A204.1 (cell line): ENCODE data around the gene ADCY6.

Source experiments
- FAIRE-seq: peaks from 2 replicates; lab custom pipeline; 2012; peaks lifted over from hg19 to GRCh38; lab: Jason Lieb, UNC

The ADCY6 gene

GRCh38 chr12:48782457-48783395 is 6.2 kb downstream of the ADCY6 start:
- FAIRE-seq: no peak

- FAIRE-seq: no peak
These were observed 7.0 kb downstream of the ADCY6 start for GRCh38 chr12:48781750-48782456.

- no peak for FAIRE-seq
These were observed 8.4 kb downstream of the ADCY6 start for GRCh38 chr12:48780381-48781025.

- no peak for FAIRE-seq
These were observed 9.0 kb downstream of the ADCY6 start for GRCh38 chr12:48779869-48780268.

GRCh38 chr12:48777501-48778400 is 11.1 kb downstream of the ADCY6 start:
- no peak for FAIRE-seq

GRCh38 chr12:48776956-48777355 is 11.9 kb downstream of the ADCY6 start:
- no peak for FAIRE-seq

- no peak for FAIRE-seq
These were observed 12.8 kb downstream of the ADCY6 start for GRCh38 chr12:48775991-48776649.

- no peak for FAIRE-seq
These were observed 13.6 kb downstream of the ADCY6 start for GRCh38 chr12:48775299-48775698.

GRCh38 chr12:48774516-48774915 is 14.4 kb downstream of the ADCY6 start:
- FAIRE-seq: no peak

- no peak for FAIRE-seq
These were observed 15.2 kb downstream of the ADCY6 start for GRCh38 chr12:48773686-48774085.

GRCh38 chr12:48771588-48772112 is 17.2 kb downstream of the ADCY6 start:
- no peak for FAIRE-seq

- no peak for FAIRE-seq
These were observed 18.1 kb downstream of the ADCY6 start for GRCh38 chr12:48770756-48771155.

- FAIRE-seq: no peak
These were observed 20.2 kb downstream of the ADCY6 start for GRCh38 chr12:48768736-48769135.

- FAIRE-seq: no peak
These were observed 20.7 kb downstream of the ADCY6 start for GRCh38 chr12:48768147-48768546.

GRCh38 chr12:48767521-48767920 is 21.4 kb downstream of the ADCY6 start:
- FAIRE-seq: no peak

GRCh38 chr12:48767047-48767446 is 21.8 kb downstream of the ADCY6 start:
- FAIRE-seq: no peak

- FAIRE-seq: no peak
These were observed 23.1 kb downstream of the ADCY6 start for GRCh38 chr12:48765753-48766162.

GRCh38 chr12:48764521-48764920 is 24.4 kb downstream of the ADCY6 start:
- FAIRE-seq: no peak

GRCh38 chr12:48758737-48759136 is 30.2 kb downstream of the ADCY6 start:
- no peak for FAIRE-seq

- no peak for FAIRE-seq
These were observed 30.7 kb downstream of the ADCY6 start for GRCh38 chr12:48758186-48758585.

- no peak for FAIRE-seq
These were observed 38.0 kb downstream of the ADCY6 start for GRCh38 chr12:48750769-48751356.
